ENCODE data around the gene PHLDB2.

DNA sequence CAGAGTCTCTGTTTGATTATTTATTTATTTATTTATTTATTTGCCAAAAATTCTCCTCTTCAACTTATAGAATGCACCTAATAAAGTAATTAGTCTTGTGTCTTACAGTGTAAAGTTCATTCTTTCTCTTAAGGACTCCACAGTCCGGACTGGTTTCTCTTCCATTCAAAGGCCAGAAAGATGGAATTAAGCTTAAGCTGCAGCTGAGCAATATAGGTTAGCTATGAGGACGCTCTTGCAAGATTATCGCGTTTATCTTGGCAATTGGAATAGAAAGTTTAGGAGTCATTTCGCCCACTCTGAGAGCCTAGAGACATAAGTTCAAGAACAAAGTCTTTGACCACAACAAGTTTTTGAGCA is 154.7 kb downstream of the PHLDB2 start:
- TF ChIP-seq TAF1 (IDR thresholded peaks at IDR 0.05; ENCODE audit: low read depth, low read length) (no peak), SPI1 (IDR thresholded peaks at IDR 0.05; ENCODE audit: low read depth, low read length) (no peak), POLR2A (IDR thresholded peaks at IDR 0.05; ENCODE audit: low read depth, low read length) (no peak), POLR2AphosphoS5 (IDR thresholded peaks at IDR 0.05; ENCODE audit: low read depth, low read length) (no peak)

All from GM12891 (cell line).